HG03175 (cell line): ENCODE results near the gene MEIS2.
"Not testable (repeated sequence)": the region's sequence is repeated elsewhere in the genome, so short reads cannot be mapped to it uniquely, and the experiment has no call there.

Experiments
- ATAC-seq: cut with Tn5 transposase; IDR thresholded peaks from one replicate; pipeline ENCODE4 v1.9.1; 2021; ENCODE audit warnings: mild to moderate bottlenecking, moderate library complexity; ENCODE audit not compliant: unreplicated experiment

The MEIS2 gene

DNA sequence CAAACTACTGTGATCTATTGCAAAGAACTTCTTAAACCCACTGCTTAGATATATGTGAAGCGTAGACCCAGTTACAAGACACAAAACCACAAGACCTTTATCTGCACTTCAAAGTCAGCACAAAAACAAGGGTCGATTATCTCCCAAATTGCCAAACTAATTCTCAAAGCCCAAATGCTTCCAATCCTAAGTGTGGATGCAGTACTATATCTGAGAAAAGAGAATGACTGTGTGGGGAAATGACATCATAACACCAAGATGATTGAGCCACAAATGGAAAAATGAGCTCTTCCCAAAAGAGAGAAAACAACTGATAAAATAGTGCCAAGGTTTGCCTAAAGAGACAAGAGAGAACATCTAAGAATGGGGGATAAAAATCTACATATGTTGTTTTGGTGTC lies 86.2 kb downstream of the MEIS2 start:
- no peak for ATAC-seq

DNA sequence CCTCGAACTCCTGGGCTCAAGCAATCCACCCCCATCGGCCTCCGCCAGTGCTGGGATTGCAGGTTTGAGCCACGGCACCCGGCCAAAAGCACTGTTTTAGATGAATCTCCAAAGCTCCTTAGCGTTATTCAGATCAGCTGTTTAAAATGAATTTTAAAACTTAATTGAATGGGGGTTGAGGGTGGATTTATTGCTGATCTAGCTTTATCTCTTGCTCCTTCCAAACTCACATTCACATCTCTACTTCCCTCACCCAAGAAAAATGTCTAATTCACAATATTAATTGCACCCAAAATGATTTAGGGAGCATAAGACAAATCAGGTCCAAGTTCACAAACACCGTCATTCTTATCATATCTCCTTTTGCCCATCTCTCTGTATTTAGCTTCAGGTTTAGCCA lies 89.8 kb downstream of the MEIS2 start:
- no peak for ATAC-seq

DNA sequence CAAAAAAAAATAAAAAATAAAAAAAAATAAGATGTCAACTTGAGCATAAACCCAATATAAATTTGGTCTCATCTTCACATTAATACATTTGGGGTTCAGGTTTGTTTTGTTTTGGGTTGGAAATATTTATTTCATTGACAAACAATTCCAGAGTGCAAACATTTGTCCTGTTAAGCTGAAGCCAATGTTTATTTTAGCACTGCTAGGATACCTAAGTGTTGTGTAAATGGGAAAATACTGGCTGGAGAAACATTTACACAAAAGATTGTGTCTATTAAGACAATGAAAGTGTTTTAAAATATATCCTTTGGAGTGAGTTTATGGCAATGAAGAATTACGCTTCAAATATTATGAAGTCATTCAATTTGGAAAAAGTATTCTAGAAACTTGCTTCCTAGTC lies 91.1 kb downstream of the MEIS2 start:
- ATAC-seq: no peak

DNA sequence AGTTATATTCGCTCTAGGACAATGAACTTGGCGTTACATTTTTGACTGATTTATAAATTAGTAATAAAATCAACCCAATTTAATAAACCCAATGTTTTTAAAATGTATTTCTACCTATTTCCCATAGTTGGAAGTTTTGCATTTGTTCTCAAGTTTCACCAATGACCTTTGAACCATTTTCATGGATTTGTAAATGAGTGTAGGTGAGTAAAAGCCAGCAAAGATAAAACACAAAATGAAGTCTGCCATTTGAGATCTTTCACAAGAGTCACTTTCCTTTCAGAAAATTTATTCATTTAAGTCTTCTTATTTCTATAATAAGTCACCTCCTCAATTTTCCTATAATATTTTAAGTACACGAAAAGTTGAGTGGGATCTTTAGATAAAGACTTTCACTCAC lies 92.1 kb downstream of the MEIS2 start:
- no peak for ATAC-seq

DNA sequence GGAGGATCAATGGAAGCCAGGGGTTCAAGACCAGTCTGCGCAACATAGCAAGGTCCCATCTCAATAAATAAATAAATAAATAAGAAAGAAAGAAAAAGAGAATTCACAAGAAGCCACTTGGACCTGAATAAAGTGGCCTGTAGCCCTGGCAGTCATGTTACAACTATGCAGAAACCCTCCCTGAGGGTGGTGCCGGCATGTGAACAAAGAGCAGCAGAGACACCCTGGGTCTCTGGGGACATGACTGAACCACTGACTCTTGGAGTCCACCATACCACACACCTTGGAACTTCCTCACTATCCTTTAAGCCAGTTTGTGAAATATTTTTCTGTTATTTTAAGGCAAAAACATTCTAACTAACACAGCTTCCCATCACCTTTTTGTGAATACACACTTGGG lies 93.0 kb downstream of the MEIS2 start:
- no peak for ATAC-seq

DNA sequence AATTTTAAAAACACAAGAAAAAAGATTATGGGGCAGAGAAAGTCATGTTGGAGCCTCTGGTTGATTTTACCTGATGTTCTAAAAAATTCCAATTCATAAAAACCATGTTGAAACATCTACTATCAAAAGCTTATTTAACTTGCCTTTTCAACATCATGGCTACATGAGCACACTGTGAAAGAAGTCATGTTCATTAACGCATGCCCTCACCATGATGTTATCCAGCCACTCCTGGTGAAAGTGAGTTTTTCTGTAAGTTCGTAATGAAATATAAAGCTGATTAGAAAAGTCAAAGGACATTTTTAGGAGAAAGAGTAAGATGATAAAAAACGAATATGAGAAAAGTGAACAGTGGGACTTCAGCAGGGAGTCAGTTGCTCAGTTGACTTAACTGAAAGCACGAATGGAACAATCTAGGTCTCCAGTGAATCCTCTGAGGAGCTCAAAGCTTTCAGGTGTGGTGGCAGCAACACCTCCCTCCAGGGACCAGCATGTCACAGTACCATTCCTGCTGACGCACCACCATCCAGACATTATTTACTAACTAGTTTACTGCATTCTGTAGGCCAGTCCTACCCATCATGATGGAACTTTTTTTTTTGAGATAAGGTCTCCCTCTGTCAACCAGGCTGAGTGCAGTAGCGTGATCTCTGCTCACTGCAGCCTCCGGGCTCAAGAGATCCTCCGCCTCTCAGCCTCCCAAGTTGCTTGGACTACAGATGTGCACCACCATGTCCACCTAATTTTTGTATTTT lies 95.2 kb downstream of the MEIS2 start:
- no peak for ATAC-seq

DNA sequence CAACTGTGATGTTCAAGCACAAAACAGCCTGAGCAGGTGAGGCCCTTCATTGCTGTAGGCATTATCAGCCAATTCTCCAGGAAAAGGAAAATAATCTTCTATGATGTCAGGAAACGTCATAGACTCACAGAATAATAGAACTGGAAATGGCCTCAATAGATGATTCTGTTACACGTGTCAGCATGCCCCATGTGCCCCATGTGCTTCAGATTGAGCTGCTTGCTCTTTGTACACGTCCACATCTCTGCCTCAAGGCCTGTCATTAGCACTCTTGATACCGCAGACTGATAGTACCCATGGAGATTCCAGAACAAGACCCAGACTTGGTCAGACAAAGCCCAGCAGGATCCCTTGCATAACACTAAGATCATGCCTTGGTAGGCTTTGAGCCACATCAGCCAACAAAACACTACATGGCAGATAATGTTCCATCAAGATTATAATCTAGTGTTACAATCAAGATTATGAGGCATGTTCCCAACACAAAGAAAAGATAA lies 95.9 kb downstream of the MEIS2 start:
- no peak for ATAC-seq

DNA sequence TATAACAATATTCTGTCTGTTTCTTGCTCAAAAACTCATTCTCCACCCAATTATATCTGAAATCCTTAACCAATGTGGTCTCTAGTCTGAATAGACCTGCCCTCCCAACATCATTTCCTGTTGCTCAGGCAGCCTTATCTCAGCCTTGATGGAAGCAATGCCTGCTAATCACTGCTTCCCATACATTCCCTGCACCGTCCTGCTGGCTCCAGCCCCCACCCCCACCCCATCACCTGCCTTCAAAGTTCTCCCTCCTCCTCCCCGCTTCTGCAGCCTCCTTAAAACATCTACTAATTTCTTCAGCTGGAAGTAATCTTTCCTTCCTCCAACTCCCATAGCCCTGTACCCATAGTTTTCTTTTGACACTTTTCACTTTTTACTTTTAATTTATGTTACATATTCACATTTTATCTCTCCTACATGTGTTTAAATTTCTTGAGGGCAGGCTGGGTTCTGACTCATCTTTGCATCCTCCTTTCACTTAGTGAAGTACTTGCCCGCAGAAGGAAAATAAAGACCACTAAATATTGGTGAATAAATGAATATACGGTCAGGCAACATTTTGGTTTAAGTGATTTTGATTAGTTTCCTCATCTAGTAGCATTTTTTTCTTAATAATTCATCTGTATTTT lies 98.2 kb downstream of the MEIS2 start:
- no peak for ATAC-seq

DNA sequence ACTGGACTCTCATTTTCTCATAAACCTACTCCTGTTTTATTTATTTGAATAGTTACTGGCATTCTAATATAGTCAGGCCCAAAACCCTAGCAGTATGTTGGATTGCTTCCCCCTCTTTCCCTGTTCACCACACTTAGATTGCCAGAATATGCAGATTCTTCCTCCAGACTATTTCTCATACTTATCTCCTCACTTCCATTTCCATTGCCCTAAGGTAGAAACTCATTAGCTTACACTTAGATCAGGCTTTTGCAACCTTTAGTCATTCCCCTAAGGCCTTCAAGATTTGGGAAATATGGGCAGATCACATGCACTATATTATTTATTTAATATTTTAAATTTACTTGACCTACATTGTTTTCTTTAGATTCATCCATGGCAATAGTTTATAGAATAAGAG lies 98.9 kb downstream of the MEIS2 start:
- no peak for ATAC-seq

DNA sequence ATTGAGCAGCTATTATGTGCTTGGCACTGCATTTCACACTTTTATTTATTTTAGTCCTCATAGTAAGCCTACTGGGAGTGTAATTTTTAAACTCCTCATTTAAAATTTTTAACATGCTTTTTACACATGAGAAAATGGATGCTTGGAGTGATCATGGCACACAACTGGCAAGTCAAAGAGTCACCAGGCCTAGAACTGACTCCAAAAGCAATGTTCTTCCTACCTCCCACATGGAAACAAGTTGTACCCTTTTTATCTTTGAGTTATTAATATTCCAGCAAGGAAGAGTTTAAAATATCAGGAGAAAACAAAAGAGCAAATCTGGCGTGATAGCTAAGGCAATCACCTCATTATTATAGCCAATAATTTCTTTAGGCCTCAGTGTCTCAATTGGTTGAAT lies 100.6 kb downstream of the MEIS2 start:
- no peak for ATAC-seq

DNA sequence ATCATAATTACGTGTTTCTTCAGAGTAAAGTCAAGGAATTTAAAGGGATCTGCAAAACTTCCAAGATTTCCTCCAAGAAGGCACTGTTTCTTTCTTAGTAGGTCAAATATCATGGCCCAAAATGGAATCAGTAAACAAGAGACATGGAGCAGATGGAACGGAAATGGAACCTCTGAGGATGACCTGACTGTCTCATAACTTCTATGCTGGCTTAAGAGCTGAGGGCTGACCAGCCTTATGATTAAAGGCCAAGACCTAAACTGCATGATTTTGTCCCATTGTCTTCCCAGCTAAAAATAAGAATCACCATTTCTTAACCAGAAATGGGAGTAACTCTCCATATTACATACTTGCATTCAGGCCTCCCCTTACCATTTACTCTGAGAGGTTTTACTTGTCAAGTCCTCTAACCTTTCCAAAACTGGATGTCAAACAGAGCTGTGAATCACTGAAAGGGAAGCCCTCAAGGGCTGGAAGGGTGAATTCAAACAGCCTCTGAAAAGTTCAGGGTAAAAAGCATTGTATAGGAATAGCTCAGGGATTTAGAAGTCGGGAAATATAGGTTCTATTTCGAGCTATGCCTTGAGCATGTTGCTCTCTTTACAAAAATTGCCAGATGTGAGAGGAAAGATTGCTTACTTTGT lies 103.7 kb downstream of the MEIS2 start:
- ATAC-seq: no peak

DNA sequence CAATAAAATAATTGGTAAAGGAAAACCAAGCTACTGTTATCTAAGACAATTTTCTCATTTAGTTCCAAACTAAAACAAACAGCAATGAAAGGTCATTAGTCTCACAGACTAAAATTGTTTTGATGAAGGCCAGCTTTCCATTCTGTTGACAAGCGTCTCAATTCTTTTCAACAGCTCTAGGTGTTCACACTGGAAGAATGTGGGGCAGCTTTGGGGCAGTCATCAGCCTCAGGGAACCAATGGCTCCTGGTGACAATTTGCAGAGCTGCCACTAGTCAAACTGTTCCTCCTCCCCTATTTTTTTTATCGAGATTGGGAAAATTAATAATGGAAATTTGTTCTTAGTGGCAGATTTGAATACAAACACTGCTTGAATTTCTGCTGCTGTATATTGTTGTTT lies 104.2 kb downstream of the MEIS2 start:
- ATAC-seq: no peak

DNA sequence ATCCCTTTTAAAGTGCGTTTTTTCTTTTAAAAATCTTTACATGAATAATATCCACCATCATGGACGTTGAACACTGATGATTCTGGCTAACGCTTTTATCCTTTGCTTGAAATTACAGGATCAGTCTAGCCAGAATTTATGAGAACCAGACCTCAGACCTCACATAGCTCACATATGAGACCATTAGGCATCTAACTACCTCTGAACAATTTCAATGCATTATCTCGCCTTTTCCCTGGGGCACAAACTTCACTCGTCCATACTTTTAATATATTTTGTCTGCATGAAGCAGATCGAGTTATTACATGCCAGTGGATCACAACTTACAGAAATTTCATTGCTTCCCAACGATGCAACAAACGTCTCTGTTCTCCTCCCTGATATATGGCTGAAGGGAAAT lies 105.6 kb downstream of the MEIS2 start:
- no peak for ATAC-seq

DNA sequence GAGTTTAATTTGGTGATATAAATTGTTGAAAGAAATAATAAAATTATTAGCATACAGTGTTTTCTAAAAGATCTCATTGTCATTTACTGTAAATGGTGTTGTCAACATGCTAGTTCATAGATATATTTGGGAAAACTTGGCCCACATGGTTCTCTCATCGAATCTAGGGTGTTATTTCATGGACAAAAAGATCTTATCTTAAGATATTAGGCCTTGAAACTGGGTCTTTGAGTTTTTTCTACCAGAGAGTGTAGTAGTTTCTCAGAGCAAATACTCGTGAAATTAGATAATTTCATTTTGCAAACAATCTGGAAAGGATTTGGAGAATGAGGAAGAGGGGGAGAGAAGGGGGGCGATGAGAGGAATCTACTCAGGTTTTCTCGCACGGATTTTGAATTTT lies 107.9 kb downstream of the MEIS2 start:
- no peak for ATAC-seq

DNA sequence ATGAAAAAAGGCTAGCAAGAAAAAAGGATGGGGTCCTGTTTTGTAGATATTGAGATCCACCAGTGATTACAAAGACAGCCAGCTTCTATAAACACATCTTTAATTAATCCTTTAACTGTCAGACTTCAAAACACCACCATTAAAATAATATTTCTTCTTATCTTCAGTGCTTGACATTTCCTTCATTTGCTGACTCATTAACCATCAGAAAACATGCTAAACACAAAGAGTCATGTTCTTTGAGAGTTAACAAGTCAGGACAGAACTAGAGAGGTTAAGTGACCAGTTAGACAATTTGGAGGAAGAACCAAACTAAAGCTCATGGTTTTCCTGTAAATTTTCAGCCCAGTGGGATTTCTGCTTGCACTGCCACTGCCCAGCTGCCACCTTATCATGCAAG lies 111.4 kb downstream of the MEIS2 start:
- no peak for ATAC-seq

DNA sequence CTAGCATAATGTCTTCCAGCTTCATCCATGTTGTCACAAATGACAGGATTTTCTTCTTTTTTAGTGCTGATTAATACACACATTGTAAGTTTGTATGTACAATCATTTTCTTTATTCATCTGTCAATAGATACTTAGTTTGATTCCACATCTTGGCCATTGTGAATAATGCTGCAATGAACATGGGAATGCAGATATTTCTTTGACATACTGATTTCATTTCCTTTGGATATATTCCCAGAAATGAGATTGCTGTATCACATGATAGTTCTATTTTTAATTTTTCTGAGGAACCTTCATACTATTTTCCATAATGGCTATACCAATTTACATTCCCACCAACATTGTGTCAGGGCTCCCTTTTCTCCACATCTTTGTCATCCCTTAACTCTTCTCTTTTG lies 117.9 kb downstream of the MEIS2 start:
- ATAC-seq: no peak

DNA sequence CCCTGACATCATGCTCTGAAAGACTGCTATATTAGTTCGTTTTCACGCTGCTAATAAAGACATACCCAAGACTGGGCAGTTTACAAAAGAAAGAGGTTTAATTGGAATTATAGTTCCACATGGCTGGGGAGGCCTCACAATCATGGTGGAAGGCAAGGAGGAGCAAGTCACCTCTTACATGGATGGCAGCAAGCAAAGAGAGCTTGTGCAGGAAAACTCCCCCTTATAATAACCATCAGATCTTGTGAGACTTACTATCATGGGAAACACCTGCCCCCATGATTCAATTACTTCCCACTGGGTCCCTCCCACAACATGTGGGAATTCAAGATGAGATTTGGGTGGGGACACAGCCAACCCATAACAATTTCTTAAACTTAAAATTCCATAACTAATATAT lies 120.1 kb downstream of the MEIS2 start:
- ATAC-seq: not testable (repeated sequence)

DNA sequence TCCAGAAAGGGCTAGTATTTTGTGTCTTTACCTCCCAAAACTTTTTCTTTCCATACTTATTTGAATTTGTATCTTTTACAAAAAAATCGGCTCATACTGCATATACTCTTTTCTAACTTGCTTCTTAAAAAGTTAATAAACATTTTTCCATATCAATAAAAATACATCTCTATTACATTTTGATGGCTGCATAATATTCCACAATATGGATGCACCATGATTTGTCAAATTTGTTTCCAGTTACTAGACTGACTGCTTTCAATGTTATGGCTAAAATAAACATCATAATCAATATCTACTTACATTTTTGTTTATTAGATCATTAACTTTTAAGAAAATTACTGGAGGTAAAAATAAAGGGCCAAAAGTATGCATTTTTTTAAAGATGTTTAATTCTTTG lies 121.7 kb downstream of the MEIS2 start:
- ATAC-seq: no peak

DNA sequence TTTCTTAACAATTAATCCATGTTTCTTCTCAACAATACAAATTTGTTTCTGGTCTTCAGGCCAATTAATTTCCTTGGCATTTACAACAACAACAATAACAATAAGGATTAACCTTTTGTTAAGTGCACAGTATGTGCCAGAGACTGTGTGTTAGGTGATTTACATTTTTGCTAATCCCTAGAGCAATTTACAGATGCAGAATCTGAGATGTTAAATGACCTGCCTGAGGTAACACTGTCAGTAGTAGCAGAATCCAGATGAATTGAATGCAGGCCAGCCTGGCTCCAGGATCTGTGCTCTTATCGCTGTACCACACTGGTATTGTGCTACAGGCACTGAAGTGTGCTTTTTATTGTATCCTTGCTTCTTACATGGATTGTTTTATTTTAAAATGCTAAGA lies 122.2 kb downstream of the MEIS2 start:
- ATAC-seq: no peak

DNA sequence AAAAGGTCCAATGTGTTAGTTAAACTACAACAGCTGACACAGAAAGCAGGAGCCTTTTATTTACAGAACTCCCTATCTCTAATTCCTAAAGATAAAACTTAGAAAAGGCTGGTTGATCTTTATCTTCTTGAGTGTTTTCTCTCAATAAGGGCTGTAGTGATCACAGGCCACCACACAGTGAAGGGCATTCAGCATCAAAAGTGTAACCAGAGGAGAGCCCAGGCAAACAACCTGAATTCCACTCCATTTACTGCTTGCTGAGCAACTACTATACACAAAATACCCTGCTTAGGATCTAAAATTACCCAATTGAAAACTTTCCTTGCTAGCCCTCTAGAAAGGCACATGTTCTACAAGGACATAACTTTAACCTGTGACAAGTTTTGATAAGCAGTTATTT lies 122.7 kb downstream of the MEIS2 start:
- ATAC-seq: no peak

DNA sequence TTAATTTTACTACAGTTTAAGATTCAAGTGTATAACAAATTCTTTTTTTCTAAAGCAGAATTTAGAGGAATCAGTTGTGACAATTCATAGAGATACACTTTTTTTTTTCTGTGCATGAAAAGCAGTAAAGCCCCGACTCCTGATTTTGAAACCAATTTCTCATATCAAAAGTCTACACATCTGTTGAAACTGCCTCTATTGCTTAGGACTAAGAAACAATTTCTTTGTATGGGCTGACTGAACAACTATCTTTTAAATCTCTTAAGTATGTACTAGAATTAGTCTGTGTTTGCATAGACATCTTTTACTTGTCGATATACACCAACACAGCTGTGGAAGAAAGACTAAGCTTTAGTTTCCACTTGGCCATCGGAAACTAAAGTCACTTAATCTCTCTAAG lies 127.6 kb downstream of the MEIS2 start:
- no peak for ATAC-seq

DNA sequence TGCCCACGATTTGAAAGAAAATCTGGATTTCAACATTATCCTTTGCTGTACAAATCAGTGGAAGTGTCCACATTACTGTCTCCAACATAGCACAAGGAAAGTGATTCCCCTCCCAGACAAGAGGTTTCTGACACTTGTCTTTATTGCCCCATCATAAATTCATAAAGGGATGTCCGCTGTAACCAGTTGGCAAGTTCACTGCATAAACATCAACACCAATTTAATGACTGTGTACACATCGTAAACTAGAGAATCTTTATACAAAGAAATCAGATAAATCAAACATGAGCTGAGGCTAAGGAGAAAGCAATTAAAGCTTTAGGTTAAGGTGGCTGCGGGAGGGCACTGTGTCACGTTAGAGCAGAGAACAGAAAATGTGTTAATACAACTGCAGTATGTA lies 129.8 kb downstream of the MEIS2 start:
- ATAC-seq: no peak
